HG02852 (cell line): ENCODE measurements around the gene DNAH17.

Experiments used
- ATAC-seq: cut with Tn5 transposase; IDR thresholded peaks from one replicate; pipeline ENCODE4 v1.9.1; 2021; ENCODE audit warnings: mild to moderate bottlenecking, moderate library complexity; ENCODE audit not compliant: unreplicated experiment

DNAH17 gene

GRCh38 chr17:78547035-78547434, 30.2 kb downstream of the DNAH17 start:
- no peak for ATAC-seq

- no peak for ATAC-seq
Measured at GRCh38 chr17:78546476-78546875, 30.7 kb downstream of the DNAH17 start.

GRCh38 chr17:78544881-78545755, 32.1 kb downstream of the DNAH17 start:
- no peak for ATAC-seq

GRCh38 chr17:78541488-78542206, 35.5 kb downstream of the DNAH17 start:
- no peak for ATAC-seq

GRCh38 chr17:78539781-78540180, 37.4 kb downstream of the DNAH17 start:
- ATAC-seq = no peak

- no peak for ATAC-seq
Measured at GRCh38 chr17:78538033-78538776, 39.0 kb downstream of the DNAH17 start.

GRCh38 chr17:78537217-78537860, 39.9 kb downstream of the DNAH17 start:
- no peak for ATAC-seq

GRCh38 chr17:78535273-78536197, 41.7 kb downstream of the DNAH17 start:
- no peak for ATAC-seq

GRCh38 chr17:78534492-78535272, 42.5 kb downstream of the DNAH17 start:
- no peak for ATAC-seq

- ATAC-seq = no peak
Measured at GRCh38 chr17:78532922-78533640, 44.1 kb downstream of the DNAH17 start.

GRCh38 chr17:78532311-78532710, 44.9 kb downstream of the DNAH17 start:
- no peak for ATAC-seq

GRCh38 chr17:78530675-78531074, 46.5 kb downstream of the DNAH17 start:
- no peak for ATAC-seq

GRCh38 chr17:78529871-78530670, 47.1 kb downstream of the DNAH17 start:
- ATAC-seq = no peak

GRCh38 chr17:78529251-78529650, 47.9 kb downstream of the DNAH17 start:
- ATAC-seq = no peak

- no peak for ATAC-seq
Measured at GRCh38 chr17:78528541-78528940, 48.7 kb downstream of the DNAH17 start.

- no peak for ATAC-seq
Measured at GRCh38 chr17:78527345-78527744, 49.9 kb downstream of the DNAH17 start.

- ATAC-seq = no peak
Measured at GRCh38 chr17:78526231-78527025, 50.8 kb downstream of the DNAH17 start.
